HL-60 (cell line): ENCODE data around the gene MINDY1.

Experiments used
- DNase-seq, 2 experiments: peaks; one replicate each; pipeline ENCODE4 v3.0.0-alpha.2; 2010 to 2020; ENCODE audit warnings: low read depth in 1 of 2, low spot score in 1 of 2
- H3K27ac ChIP-seq: fragments of 250-450 bp; sonication (Bioruptor Pico); replicated peaks from 2 replicates; pipeline ENCODE4 v1.5.1; 2020; ENCODE audit warnings: mild to moderate bottlenecking, moderate library complexity
- H3K27me3 ChIP-seq: fragments of 250-450 bp; sonication (Bioruptor Pico); 2 replicates; pipeline ENCODE4 v1.5.1; 2021; ENCODE audit warnings: mild to moderate bottlenecking, moderate library complexity; ENCODE audit not compliant: insufficient read depth, poor library complexity, severe bottlenecking
- H3K4me3 ChIP-seq: replicated peaks from 2 replicates; pipeline ENCODE4 v1.5.1; 2011; ENCODE audit warnings: mild to moderate bottlenecking, control low read depth, low read length; ENCODE audit not compliant: insufficient read depth
- CTCF ChIP-seq: IDR thresholded peaks from one replicate; pipeline ENCODE4 v1.5.1; 2011; ENCODE audit warnings: low read length, control low read depth, inconsistent platforms; ENCODE audit not compliant: insufficient read depth
- GABPA ChIP-seq: IDR thresholded peaks from 2 replicates; pipeline ENCODE4 v1.6.1; 2012; ENCODE audit warnings: low read depth
- POLR2AphosphoS5 ChIP-seq: IDR thresholded peaks from 2 replicates; pipeline ENCODE4 v1.6.1; 2012; ENCODE audit warnings: low read depth
- REST ChIP-seq: IDR thresholded peaks from 2 replicates; pipeline ENCODE4 v1.6.1; 2012; ENCODE audit warnings: low read depth; ENCODE audit not compliant: insufficient replicate concordance
- SPI1 ChIP-seq: IDR thresholded peaks from 2 replicates; pipeline ENCODE4 v1.6.1; 2012; ENCODE audit warnings: low read depth, mild to moderate bottlenecking, borderline replicate concordance

The MINDY1 gene

GRCh38 chr1:150981177-150981804, 25.4 kb downstream of the MINDY1 start:
- Histone ChIP-seq H3K4me3 (no peak overlapping the region), H3K27me3 (no peaks in the 10 kb centered on the region), H3K27ac (no peak overlapping the region)
- DNase-seq = peak in 1 of 2 experiments; percentile 57
- TF ChIP-seq CTCF (no peak), POLR2AphosphoS5 (peak; percentile 62), SPI1 (no peak), GABPA (no peak)

DNA sequence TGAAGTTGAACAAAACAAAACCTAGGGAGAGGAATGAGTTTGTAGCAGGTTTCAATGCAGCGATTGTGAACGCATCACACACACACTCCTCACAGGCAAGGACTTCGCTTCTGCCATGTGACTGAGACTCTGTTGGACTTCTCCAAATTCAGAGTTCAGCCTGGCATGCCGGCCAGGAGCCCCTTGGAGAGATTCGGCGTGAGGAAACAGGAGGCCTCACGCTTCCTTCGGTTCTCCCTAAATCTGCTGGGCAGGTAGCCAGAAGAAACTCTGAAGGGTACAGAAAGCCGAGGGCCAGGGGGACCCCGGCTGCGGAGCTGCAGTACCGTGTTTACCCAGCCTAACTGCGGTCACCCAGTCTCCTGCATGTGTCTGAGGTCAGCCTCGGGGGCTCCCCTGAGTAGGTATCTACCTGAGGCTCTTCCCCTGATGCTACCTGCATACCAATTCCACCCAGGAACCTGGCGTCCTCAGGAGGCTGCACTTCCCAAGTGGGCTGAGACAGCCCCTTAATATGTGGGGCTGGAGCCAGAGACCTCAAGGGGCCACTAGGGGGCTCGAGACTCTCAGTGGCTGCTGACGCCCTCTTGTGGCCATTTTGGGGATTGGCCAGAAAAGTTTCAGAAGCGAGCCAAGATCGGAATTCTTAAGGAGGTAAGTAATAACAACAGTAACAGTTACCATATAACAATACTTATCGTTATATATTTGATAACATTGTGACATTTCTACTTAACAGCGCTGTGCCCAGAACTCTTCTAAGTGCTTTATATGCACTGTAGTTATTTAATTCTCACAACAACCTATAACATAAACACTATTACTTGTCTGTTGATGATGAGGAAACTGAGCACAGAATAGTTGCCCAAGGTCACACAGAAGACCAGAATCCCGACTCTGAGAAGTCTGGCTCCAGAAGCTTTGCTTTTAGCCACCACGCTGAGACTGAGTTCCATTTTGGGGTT, 27.3 kb downstream of the MINDY1 start:
- peak; percentile 62 to 90 for DNase-seq
- Histone ChIP-seq H3K4me3 (peak overlapping the region; percentile 21), H3K27ac (peak overlapping the region; percentile 88), H3K27me3 (no peaks in the 10 kb centered on the region)
- peak; percentile 55; the same call in 1 of the 2 replicates for TF ChIP-seq SPI1
- peak; percentile 29; the same call in 1 of the 2 replicates for TF ChIP-seq POLR2AphosphoS5
- peak; percentile 19 for TF ChIP-seq REST
- TF ChIP-seq CTCF = peak; percentile 100
- TF ChIP-seq GABPA = no peak

DNA sequence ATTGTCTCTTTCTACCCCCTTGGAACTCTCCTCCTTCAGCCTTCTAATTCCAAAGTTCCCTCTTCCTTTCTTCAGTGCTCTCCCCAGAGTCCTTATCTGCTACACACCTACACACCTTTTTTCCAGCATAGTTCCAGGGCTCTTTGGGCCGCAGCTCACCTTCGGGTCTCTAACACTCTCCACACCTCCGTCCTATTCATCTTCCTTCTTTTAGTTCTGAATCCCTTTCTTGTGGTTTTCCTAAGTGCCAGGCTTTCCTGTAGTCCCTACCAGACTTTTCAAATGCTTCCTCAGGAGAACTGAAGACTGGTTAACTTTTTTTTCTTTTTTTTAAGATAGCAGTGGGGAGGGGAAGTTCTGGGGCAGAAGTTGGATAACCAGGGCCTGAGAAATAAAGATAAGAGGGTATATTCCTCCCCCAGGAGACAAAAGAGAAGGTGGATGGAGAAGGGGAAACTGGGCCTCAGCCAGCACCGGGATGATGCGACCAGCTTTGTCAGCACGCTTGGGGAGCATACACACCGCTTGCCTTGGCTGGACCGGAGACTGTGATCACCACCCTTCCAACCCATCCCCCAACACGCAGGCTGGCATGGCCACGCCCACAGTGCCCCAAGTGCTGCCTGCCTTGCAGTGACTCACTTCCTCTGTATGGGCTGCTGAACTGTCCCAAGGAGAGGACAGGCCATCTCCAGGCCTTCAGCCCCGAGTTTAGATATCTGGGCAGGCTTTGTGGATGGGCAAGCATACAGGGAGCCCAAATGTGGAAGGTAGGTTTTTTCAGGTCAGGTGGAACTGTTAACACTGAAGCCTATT, 29.6 kb downstream of the MINDY1 start:
- Histone ChIP-seq H3K27ac (peak overlapping the region; percentile 88), H3K4me3 (peak overlapping the region; percentile 20), H3K27me3 (no peaks in the 10 kb centered on the region)
- TF ChIP-seq POLR2AphosphoS5 (peak; percentile 90), GABPA (no peak), SPI1 (peak; percentile 90)
- peak; percentile 91 to 97 for DNase-seq

- DNase-seq = no peak
- H3K27me3 ChIP-seq = no peaks in the 10 kb centered on the region
- H3K4me3 ChIP-seq = no peak overlapping the region
- peak overlapping the region; percentile 88 for H3K27ac ChIP-seq
- TF ChIP-seq POLR2AphosphoS5 (no peak), SPI1 (no peak), CTCF (no peak)
These were observed 30.3 kb downstream of the MINDY1 start for GRCh38 chr1:150976401-150976821.
